Measurements from ENCODE around the gene ZNF341. TPM values are rescaled to one million over a fixed set of nuclear protein-coding genes. Genes with fewer than 3 reads are reported as not detected.

ZNF341 gene
- total and polyA plus RNA-seq, 2 donors (not counting 1 experiment from before 2014, with no cell fraction given) = 9.1 to 10.9 TPM

DNA sequence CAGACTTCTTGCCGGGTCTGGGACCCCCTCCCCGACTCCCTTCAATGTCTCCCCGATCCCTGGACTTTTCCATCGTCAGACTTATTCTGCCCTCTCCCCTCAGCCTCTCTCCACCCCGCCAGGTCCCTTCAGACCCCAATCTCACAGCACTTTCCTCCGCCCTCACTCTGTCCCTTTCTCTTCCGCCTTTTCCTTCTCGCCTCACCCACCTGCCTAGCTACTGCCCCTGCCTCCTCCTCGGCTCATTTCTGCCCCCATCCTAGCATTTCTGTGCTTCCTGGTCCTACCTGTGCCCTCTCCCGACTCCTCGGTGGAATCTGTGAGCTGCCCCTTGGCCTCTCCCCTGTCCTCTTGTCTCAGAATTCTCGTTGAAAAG, 80.0 kb downstream of the ZNF341 start:
- TF ChIP-seq EZH2 (IDR thresholded peaks at IDR 0.05; ENCODE audit: borderline replicate concordance, insufficient read depth, low read depth, low read length, poor library complexity, severe bottlenecking) = no peak
- TF ChIP-seq, protein P1, sequence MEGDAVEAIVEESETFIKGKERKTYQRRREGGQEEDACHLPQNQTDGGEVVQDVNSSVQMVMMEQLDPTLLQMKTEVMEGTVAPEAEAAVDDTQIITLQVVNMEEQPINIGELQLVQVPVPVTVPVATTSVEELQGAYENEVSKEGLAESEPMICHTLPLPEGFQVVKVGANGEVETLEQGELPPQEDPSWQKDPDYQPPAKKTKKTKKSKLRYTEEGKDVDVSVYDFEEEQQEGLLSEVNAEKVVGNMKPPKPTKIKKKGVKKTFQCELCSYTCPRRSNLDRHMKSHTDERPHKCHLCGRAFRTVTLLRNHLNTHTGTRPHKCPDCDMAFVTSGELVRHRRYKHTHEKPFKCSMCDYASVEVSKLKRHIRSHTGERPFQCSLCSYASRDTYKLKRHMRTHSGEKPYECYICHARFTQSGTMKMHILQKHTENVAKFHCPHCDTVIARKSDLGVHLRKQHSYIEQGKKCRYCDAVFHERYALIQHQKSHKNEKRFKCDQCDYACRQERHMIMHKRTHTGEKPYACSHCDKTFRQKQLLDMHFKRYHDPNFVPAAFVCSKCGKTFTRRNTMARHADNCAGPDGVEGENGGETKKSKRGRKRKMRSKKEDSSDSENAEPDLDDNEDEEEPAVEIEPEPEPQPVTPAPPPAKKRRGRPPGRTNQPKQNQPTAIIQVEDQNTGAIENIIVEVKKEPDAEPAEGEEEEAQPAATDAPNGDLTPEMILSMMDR (IDR thresholded peaks at IDR 0.05) = no peak
- H3K27me3 ChIP-seq (replicated peaks in 1 of 4; ENCODE audit: control extremely low read depth in 1 of 4, control insufficient read depth in 3 of 4, insufficient read depth in 4 of 4, low read length in 3 of 4) = no peaks in the 10 kb centered on the region
- H4K20me1 ChIP-seq (ENCODE audit: control insufficient read depth, insufficient read depth, low read length, poor library complexity, severe bottlenecking) = peaks cover 55% of the 10 kb centered on the region
- peak overlapping the region; percentile 98 for H3K4me2 ChIP-seq (replicated peaks; ENCODE audit: low read depth, low read length, poor library complexity, severe bottlenecking)
- H3K27me3 Mint-ChIP-seq = no peaks in the 10 kb centered on the region
- H3K4me3 ChIP-seq (ENCODE audit: control extremely low read depth in 1 of 5, extremely low read depth in 1 of 5, insufficient read depth in 1 of 5, low read depth in 2 of 5, low read length in 4 of 5) = peak overlapping the region; percentile 86 to 97 (median 92)
- peaks cover 23 to 30% of the 10 kb centered on the region in 2 donors for H3K4me1 ChIP-seq (ENCODE audit: control insufficient read depth in 2 of 2, insufficient read depth in 2 of 2, low read length in 2 of 2)
- ChIA-PET CTCF (interaction anchor here (1.2 to 3.3 kb wide), 7 partner anchors 9 to 92 kb away, joined by 3 to 21 read pairs (median 8); partner anchors contain the start of genes PXMP4 and ZNF341), POLR2A (interaction anchor here (0.5 to 2.1 kb wide), 5 partner anchors 47 to 992 kb away, joined by 3 to 10 read pairs (median 5); partner anchors contain the start of genes MAPRE1, RALY and ZNF341)
- ATAC-seq (ENCODE audit: low read depth) (peak; percentile 5), DNase-seq (peak; percentile 71)
- under 1% methylated on average over 12 of the region's 12 CpGs for WGBS (ENCODE audit: insufficient coverage)
- peak overlapping the region; percentile 97 for H3K4me3 Mint-ChIP-seq
- peak overlapping the region; percentile 96 for H3K27ac Mint-ChIP-seq
- peaks cover 50% of the 10 kb centered on the region for H3K4me1 Mint-ChIP-seq
- intact Hi-C loops (cut with micrococcal nuclease) = loop anchor here (1.0 to 10.0 kb wide), 12 partner anchors 33 to 1704 kb away; partner anchors contain the start of genes ACTL10, E2F1, EIF2S2 and PIGU
- peaks cover 62% of the 10 kb centered on the region for H3K79me2 ChIP-seq (ENCODE audit: control insufficient read depth, insufficient read depth, low read length)
- no peaks in the 10 kb centered on the region for H3K9me3 ChIP-seq (ENCODE audit: control extremely low read depth in 1 of 3, control insufficient read depth in 2 of 3, insufficient read depth in 1 of 3, low read length in 2 of 3)
- H3K27ac ChIP-seq (ENCODE audit: low read length in 2 of 2) = peak overlapping the region; percentile 65 to 90
- H3K9ac ChIP-seq (ENCODE audit: low read length) = peak overlapping the region; percentile 93
- no peaks in the 10 kb centered on the region for H3K9me3 Mint-ChIP-seq (ENCODE audit: insufficient read depth)
- H2AFZ ChIP-seq (ENCODE audit: insufficient read depth, low read depth, low read length, poor library complexity, severe bottlenecking) = peak overlapping the region; percentile 82
- H3K36me3 ChIP-seq (replicated peaks in 1 of 2; ENCODE audit: control extremely low read depth in 1 of 2, control insufficient read depth in 1 of 2, extremely low read depth in 1 of 2, insufficient read depth in 2 of 2, low read length in 1 of 2) = peaks cover 0 to 15% of the 10 kb centered on the region in 2 experiments
